Kasumi-1 (cell line): ENCODE results near the gene STAG2.
"Not testable (repeated sequence)": the region's sequence is repeated elsewhere in the genome, so short reads cannot be mapped to it uniquely, and the experiment has no call there.

Source experiments
- DNase-seq, 2 experiments: peaks; one replicate each; lab custom pipeline; 2025; lab: John Stamatoyannopoulos, UW

The STAG2 gene

DNA sequence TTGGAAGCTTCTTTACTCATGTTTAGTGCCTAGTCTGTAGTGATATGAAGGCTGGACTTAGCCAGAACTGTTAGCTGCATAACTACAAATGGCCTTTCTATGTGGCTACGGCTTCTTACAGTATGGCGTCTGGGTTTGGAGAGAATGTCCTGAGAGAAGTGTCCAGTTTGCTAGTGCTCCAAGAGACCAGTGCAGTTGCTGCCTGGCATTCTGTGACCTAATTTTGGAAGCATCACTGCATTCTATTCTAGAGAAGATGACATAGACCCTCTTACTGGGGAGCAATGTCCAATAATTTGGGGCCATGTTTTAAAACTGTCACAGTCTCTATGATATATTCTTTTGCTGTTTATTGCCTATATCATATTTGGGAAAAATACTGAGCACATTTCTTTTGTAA, 74.2 kb downstream of the STAG2 start:
- DNase-seq, result no peak

DNA sequence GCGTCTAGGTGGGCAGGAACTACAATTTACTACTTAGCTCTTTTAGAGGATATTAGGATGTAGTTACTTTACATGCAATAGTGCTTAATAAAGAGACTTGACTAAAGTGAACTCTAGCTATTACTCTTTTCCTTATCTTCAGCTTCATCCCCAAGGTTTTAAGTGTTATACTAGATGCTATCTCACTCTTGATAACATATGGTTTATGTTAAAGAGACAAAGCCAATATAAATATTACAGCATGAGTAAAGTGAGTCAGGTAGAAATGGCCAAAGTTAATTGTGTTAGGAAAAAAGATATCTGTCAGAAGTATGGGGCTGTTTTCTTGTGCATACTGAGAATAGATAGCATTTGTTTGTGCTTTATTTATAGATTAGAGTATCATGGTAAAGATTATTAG, 80.5 kb downstream of the STAG2 start:
- DNase-seq, result no peak

DNA sequence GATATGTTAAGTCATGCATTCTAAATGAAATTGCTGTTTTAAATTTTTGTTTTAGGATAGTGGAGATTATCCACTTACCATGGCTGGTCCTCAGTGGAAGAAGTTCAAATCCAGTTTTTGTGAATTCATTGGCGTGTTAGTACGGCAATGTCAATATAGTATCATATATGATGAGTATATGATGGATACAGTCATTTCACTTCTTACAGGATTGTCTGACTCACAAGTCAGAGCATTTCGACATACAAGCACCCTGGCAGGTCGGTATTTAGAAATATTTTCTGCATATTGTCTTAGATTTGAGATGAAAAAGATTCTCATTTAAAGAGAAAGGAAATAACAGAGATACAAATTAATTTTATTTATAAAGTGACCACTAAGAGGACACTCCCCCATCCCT, 83.6 kb downstream of the STAG2 start:
- DNase-seq, result no peak

DNA sequence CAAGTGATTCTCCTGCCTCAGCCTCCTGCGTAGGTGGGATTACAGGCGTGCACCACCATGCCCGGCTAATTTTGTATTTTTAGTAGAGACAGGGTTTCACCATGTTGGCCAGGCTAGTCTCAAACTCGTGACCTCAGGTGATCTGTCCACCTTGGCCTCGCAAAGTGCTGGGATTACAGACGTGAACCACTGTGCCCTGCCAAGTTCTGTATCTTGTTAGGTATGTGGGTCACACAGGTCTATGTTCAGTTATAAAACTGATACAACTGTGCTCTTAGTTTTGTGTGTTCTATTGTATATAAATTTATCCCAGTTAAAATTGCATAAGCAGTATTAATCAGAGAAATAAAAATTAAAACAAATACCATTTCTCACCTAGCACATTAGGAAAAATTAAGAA, 122.9 kb downstream of the STAG2 start:
- DNase-seq, result not testable (repeated sequence)

DNA sequence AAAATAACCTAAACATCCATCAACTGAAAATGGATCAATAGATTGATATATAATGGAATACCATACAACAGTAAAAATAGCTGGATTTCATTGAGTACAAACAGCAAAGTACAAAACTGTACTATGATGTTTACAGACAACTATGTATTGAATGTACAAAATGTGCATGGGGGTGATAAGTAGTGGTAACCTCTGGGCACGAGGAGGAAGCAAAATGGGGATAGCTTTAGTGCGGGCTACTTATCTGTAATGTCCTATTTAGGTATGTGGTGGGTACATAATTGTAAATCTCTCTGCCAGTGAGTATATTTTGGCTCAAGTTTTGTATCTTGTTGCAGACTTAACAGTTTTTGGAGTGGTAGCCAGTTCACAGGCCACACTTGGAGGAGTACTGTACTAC, 123.6 kb downstream of the STAG2 start:
- DNase-seq, result no peak

DNA sequence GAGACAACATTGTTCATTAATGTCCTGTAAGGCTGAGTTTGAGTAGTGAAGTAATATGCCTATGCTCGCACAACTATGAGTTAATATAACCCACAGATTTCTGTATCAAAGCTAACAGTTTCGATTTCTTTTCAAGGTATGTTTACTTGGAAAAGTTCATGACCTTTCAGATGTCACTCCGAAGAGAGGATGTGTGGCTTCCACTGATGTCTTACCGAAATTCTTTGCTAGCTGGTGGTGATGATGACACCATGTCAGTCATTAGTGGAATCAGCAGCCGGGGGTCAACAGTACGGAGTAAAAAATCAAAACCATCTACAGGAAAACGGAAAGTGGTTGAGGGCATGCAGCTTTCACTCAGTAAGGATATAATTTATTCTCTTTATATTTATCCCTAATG, 124.9 kb downstream of the STAG2 start:
- no peak for DNase-seq

DNA sequence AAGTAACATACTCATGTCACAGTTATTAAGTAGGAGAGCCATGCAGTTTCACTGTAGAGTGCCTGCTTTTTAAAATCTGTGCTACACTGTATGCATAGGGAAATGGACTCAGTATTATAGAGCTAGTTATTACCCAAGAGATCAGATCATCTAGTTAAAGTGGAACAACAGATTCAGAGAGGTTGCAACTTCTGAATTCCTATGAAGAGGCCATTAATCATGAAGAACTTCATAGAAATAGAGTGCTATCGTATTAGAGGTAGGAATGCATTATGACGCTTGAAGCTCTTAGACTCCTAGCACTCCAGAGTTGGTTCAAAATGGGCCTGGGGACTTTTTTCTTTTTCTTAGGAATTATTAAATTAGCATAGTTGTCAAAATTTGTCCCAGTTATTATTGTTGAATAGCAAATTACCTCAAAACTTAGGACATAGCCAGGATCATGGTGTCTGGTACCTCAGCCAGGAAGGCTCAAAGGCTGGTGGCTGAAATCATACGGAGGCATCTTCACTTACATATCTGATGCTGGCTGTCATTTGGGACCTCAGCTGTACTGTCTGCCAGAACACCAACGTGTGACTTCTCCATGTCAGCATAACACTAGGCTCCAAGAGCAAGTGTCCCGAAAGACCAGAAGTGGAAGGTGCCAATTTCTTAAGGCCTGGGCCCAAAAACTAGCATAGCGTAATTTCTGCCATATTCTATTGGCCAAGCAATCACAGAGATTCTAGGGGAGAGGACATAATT, 125.7 kb downstream of the STAG2 start:
- no peak for DNase-seq

DNA sequence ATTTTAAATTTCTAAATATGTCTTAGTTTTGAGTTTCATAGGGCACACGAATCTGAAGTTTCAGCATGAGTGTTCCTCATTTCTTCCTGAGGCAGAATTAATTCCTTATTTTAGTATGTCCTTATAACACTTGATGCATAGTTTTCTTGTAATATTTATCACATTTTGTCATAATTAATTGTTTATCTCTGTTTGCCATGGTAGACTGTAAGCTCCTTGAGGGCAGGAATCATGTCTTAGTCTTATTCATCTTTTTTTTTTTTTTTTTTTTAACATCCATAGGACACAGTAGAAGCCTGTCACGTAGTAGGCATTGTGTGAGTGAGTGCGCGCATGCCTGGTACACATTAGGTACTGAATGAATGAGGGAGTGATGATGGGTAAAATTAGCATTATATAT, 131.7 kb downstream of the STAG2 start:
- no peak for DNase-seq

DNA sequence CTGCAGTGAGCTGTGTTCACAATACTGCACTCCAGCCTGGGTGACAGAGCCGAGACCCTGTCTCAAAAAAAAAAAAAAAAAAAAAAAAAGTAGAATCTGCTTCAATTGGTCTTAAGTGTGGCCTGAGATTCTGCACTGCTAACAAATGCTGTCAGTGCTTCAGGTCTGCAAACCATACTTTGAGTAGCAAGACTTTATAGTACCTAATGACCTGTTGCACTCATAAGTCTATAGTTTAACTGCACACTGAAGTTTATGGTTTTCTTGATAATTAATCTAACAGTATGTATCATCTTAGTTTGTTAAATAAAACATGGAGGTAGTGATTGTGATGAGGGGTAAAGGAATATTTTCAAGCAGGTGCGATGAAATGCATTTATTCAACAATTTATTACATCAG, 135.6 kb downstream of the STAG2 start:
- no peak for DNase-seq

DNA sequence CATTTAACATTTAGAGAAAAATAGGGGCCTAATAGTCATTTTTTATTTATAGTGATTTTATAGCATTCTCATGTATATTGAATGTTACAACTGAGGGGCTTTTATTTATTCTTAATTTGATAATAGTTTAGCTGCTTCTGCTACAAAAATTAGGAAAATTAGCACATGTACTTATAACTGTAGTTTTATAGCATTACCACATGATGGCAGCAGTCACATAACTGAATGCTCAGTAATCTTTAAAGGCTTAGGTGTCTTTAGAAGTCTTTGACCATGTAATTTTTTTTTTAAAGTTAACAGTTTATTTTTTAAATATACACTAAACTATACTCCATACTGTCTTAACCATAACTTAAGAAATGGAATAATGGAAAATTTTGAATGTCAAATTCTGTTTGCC, 136.6 kb downstream of the STAG2 start:
- peak; percentile 20 to 50 for DNase-seq

DNA sequence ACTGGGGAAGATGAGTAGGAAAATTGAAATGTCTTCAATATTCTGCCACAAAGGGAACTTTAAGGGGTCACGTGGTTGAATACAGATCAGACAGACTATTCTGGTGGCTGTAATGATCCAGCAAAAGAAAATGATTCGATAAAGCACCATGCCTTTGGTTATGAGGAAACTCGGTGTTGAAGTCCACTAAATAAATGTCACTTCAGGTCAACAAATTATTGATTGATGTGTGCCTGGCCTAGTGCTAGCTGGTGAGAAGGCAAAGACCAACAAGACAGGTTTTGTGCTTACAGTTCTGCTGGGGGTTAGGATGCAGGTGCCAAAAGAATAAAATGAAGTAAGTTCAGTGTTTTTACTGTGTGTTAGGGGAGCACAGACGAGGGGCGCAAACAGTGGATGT, 142.5 kb downstream of the STAG2 start:
- DNase-seq, result no peak

DNA sequence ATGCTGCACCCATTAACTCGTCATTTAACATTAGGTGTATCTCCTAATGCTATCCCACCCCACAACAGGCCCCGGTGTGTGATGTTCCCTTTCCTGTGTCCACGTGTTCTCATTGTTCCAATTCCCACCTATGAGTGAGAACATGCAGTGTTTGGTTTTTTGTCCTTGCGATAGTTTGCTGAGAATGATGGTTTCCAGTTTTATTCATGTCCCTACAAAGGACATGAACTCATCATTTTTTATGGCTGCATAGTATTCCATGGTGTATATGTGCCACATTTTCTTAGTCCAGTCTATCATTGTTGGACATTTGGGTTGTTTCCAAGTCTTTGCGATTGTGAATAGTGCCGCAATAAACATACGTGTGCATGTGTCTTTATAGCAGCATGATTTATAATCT, 143.0 kb downstream of the STAG2 start:
- DNase-seq, result not testable (repeated sequence)

DNA sequence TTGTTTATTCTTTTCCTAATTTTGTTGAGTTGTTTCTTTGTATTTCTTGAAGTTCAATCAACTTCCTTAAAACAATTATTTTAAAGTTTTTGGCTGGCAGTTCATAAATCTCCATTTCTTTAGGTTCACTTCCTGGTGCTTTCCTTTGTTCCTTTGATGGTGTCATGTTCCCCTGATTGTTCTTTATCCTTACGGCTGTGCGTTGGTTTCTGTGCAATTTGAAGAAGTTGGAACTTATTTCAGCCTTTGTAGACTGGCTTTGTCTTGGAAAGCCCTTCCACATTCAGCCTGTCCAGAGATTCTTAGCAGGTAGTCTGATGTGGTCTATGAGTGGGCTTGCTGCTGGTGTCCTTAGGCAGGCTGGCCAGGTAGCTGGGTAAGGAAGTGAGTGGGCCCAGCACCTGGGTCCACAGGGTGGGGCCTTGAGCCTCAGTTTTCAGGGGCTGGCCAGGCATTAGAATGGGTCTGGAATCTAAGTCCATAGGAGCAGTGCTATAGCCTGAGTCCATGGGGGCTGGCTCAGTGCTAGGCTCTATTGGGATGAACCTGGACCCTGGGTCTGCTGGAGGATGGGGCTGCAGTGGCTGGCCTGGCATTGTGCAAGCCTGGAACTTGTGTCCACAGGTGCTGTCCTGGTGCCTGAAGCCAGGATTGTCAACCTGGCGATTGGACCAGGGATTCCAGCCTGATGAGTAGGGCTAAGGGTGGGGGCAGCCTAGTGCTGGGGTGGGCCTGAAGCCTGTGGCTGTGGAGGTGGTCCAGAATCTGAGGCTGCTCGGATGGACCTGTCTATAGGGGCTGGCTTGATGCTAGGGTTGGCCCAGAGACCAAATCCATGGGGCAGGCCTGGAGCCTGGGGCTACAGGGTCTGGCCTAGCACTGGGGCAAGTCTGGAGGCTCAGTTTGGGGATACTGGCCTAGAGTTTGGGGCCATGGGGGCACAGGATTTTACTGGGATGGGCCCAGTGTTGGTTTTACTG, 152.4 kb downstream of the STAG2 start:
- no peak for DNase-seq

DNA sequence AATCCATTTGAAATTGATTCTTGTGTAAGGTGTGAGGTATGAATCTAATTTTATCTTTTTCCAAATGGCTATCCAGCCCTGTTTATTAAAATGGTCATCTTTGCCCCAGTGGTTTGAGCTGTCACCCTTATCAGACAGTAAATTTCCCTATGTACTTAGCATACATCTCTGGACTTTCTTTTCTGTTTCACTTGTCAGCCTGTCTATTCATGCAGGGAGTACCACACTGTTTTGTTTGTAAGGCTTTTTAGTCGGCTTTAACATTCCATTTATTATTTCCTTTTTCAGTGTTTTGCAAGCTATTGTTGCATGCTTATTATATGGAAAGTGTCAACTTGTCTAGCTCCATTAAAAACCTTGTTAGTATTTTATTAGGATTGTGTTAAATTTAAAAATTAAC, 155.8 kb downstream of the STAG2 start:
- DNase-seq, result no peak

DNA sequence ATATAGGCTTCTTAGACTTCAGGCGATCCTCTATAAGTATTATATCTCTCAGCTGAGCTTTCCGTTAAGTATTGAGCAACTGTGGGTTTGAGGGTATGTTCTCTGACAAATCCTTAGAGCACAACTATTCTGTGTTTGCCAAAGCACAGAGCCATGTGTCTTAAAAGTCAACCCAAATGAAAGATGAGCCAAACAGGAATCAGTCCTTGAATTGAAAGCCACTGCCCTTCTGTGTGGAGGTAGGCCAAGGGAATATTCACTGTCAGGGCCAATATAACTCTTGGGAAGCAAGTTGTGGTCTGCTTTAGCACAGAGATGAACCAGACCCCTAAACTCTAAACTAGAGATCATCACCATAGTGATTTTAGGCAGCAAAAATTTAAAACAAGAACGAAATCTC, 164.0 kb downstream of the STAG2 start:
- DNase-seq, result no peak

DNA sequence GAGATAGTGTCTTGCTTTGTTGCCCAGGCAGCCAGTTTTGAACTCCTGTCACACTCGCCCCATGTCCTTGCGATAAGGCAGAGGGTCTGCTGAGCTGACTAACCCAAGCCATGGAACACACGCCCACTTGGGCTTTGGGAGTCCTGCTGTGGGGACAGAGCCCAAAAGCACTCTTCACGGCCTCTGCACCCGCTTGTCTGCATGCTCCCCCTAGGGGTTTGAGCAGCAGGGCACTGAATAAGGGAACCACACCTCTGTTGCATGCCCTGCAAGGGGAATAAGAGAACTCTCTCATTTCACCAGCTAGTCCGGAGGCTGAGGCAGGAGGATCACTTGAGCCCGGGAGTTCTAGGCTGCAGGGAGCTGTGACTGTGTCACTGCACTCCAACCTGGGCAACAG, 166.0 kb downstream of the STAG2 start:
- DNase-seq, result peak in 1 of 2 experiments; percentile 1

DNA sequence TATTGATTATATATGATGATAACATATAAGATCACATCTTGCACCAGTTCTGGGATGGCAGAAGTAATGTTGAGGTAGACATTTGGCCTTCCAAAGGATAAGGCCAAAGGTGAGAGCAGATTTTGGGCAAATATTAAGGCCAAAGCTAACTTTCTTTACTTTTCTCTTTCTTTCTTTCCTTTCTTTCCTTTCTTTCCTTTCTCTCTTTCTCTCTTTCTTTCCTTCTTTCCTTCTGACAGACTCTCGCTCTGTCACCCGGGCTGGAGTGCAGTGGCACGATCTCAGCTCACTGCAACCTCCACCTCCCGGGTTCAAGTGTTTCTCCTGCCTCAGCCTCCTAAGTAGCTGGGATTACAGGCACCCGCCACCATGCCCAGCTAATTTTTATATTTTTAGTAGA, 170.9 kb downstream of the STAG2 start:
- DNase-seq, result not testable (repeated sequence)

DNA sequence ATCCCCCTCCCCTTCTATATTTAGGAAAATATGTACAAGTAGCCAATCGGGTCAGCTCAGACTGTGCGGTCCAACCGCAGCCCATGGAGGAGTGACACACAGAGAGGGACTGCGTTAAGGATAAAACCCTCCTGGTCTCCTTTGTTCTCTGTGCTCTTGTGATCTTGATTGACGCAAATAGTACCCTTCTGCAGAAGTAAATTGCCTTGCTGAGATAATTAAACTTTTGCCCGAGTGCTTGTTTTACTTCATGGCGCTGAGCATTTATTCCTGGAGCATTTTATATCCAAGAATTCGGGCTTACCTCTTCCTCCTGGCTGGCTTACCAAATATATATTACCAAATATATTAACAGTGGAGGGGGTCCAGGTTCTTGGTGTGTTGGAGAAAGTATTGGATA, 184.2 kb downstream of the STAG2 start:
- no peak for DNase-seq

DNA sequence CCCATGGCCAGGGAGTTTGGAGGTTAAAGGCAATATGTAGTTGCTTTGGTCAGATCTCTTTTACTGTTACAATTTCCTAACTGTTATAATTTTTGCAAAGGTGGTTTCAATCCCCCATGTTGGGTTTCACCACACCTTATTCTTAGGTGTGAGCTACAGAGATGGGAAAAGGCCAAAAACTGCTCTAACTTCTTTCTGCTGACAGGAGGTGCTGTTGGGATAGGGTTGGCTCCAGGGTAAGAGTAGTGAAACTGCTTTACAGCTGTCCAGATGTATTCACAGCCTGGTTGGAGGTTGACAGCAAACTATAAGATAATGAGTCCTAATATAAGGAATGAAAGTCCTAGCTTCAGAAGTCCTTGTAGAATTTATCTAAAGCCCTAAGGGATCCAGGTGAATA, 189.7 kb downstream of the STAG2 start:
- DNase-seq, result peak in 1 of 2 experiments; percentile 0
